HepG2 (cell line): ENCODE measurements around the gene VSIG10L2. TPM values are rescaled to one million over a fixed set of nuclear protein-coding genes. Genes with fewer than 3 reads are reported as not detected.
A peak's percentile ranks its signal among the peaks of the same experiment; 100 is the strongest.

Experiments used
- CHD2 ChIP-seq: IDR thresholded peaks from 2 replicates; pipeline ENCODE4 v1.6.1; 2011; ENCODE audit warnings: low read depth, low read length, improper control_type of control experiment
- ESRRA ChIP-seq: sonication (generic); formaldehyde crosslinking; IDR thresholded peaks from 2 replicates; pipeline ENCODE4 v1.5.1; 2020; ENCODE audit warnings: mild to moderate bottlenecking, low read depth, missing genetic modification reagents
- HOXA5 ChIP-seq: sonication (generic); formaldehyde crosslinking; IDR thresholded peaks from 2 replicates; pipeline ENCODE4 v1.4.0; 2020; ENCODE audit warnings: missing genetic modification reagents
- KDM1A ChIP-seq: IDR thresholded peaks from 2 replicates; pipeline ENCODE4 v1.6.1; 2016; ENCODE audit warnings: missing compliant biosample characterization
- MAFF ChIP-seq: IDR thresholded peaks from 2 replicates; pipeline ENCODE4 v1.6.1; 2011; ENCODE audit warnings: low read depth, low read length, improper control_type of control experiment
- SETDB1 ChIP-seq: sonication (generic); formaldehyde crosslinking; IDR thresholded peaks from 2 replicates; pipeline ENCODE4 v1.5.1; 2020; ENCODE audit warnings: missing genetic modification reagents, mild to moderate bottlenecking, borderline replicate concordance
- SKI ChIP-seq: fragments of 450-650 bp; IDR thresholded peaks from one replicate; pipeline ENCODE4 v1.6.1; 2018; ENCODE audit warnings: mild to moderate bottlenecking; ENCODE audit not compliant: partially characterized antibody
- TRIM24 ChIP-seq: sonication (generic); formaldehyde crosslinking; IDR thresholded peaks from 2 replicates; pipeline ENCODE4 v1.8.0; 2022; ENCODE audit warnings: mild to moderate bottlenecking, missing genetic modification reagents
- TSC22D2 ChIP-seq: sonication (generic); formaldehyde crosslinking; IDR thresholded peaks from 2 replicates; pipeline ENCODE4 v1.5.1; 2020; ENCODE audit warnings: missing genetic modification reagents, mild to moderate bottlenecking, borderline replicate concordance
- ZBTB21 ChIP-seq: sonication (generic); formaldehyde crosslinking; IDR thresholded peaks from 2 replicates; pipeline ENCODE4 v1.4.0; 2020; ENCODE audit warnings: missing genetic modification reagents
- ZBTB3 ChIP-seq: sonication (generic); formaldehyde crosslinking; IDR thresholded peaks from 2 replicates; pipeline ENCODE4 v1.4.0; 2020; ENCODE audit warnings: low read depth, mild to moderate bottlenecking, moderate library complexity, missing genetic modification reagents, borderline replicate concordance
- ZIK1 ChIP-seq: sonication (generic); formaldehyde crosslinking; IDR thresholded peaks from 2 replicates; pipeline ENCODE4 v1.5.0; 2020; ENCODE audit warnings: mild to moderate bottlenecking, low read depth, missing genetic modification reagents, borderline replicate concordance
- ZMAT3 ChIP-seq: sonication (generic); formaldehyde crosslinking; conservative IDR thresholded peaks from 2 replicates; pipeline ENCODE4 v1.7.0; 2021; ENCODE audit warnings: missing genetic modification reagents
- ZNF230 ChIP-seq: sonication (generic); formaldehyde crosslinking; IDR thresholded peaks from 2 replicates; pipeline ENCODE4 v1.4.0; 2020; ENCODE audit warnings: mild to moderate bottlenecking, missing genetic modification reagents
- ZNF263 ChIP-seq: sonication (generic); formaldehyde crosslinking; IDR thresholded peaks from 2 replicates; pipeline ENCODE4 v1.4.0; 2020; ENCODE audit warnings: missing genetic modification reagents
- ZNF44 ChIP-seq: sonication (generic); formaldehyde crosslinking; IDR thresholded peaks from 2 replicates; pipeline ENCODE4 v1.5.1; 2020; ENCODE audit warnings: mild to moderate bottlenecking, missing genetic modification reagents
- ZNF441 ChIP-seq: sonication (generic); formaldehyde crosslinking; IDR thresholded peaks from 2 replicates; pipeline ENCODE4 v1.7.0; 2021; ENCODE audit warnings: missing genetic modification reagents, borderline replicate concordance
- ZNF569 ChIP-seq: sonication (generic); formaldehyde crosslinking; IDR thresholded peaks from 2 replicates; pipeline ENCODE4 v1.5.0; 2020; ENCODE audit warnings: mild to moderate bottlenecking, missing genetic modification reagents, moderate library complexity, borderline replicate concordance
- ZNF614 ChIP-seq: IDR thresholded peaks from 2 replicates; pipeline ENCODE4 v1.6.1; 2018; ENCODE audit warnings: missing biosample characterization, missing genetic modification reagents, inconsistent platforms, borderline replicate concordance
- ZNF891 ChIP-seq: sonication (generic); formaldehyde crosslinking; IDR thresholded peaks from 2 replicates; pipeline ENCODE4 v1.5.0; 2020; ENCODE audit warnings: mild to moderate bottlenecking, missing genetic modification reagents
- polyA plus RNA-seq, 8 experiments: library from polyadenylated mRNA; depleted of rRNA in 3 of 8; stranded (reverse) in 7 of 8; unstranded in 1 of 8; fragments of >200 nt; fragmentation: Illumina TruSeq in 4 of 8; extraction: Trizol in 4 of 8; gene quantifications; 2 replicates each; pipeline versions ENCODE4 v1.2.1 to v1.2.3, GENCODE V29; 2011 to 2016; ENCODE audit warnings: low read depth in 4 of 8, missing spikeins in 1 of 8, mixed read lengths in 1 of 8; ENCODE audit not compliant: insufficient read depth in 1 of 8
- total RNA-seq, 5 experiments: library from RNA; depleted of rRNA; stranded (reverse); fragments of >200 nt; fragmentation: Illumina TruSeq; extraction: Trizol; gene quantifications; 2 replicates each; pipeline ENCODE4 v1.2.3, GENCODE V29; 2016; ENCODE audit warnings: low read depth in 1 of 5
- TF ChIP-seq, protein P1 (sequence below): sonication (generic); formaldehyde crosslinking; IDR thresholded peaks from 2 replicates; pipeline ENCODE4 v1.8.0; 2022; ENCODE audit warnings: missing genetic modification reagents, low read depth, mild to moderate bottlenecking, borderline replicate concordance
- TF ChIP-seq, protein P2 (sequence below): sonication (generic); formaldehyde crosslinking; IDR thresholded peaks from 2 replicates; pipeline ENCODE4 v1.5.0; 2020; ENCODE audit warnings: missing genetic modification reagents
- TF ChIP-seq, protein P3 (sequence below), 2 experiments: sonication (generic) in 1 of 2; formaldehyde crosslinking in 1 of 2; IDR thresholded peaks; 2 replicates each; pipeline versions ENCODE4 v1.5.1 to v1.6.1; 2011 to 2020; ENCODE audit warnings: borderline replicate concordance in 1 of 2, low read depth in 1 of 2, low read length in 1 of 2, mild to moderate bottlenecking in 1 of 2, missing genetic modification reagents in 1 of 2, moderate library complexity in 1 of 2
- TF ChIP-seq, protein P4 (sequence below): sonication (generic); formaldehyde crosslinking; IDR thresholded peaks from 2 replicates; pipeline ENCODE4 v1.4.0; 2020; ENCODE audit warnings: missing genetic modification reagents

VSIG10L2 gene
- total and polyA plus RNA-seq, 2 of the 13 experiments (the other 11 are each of a cell fraction or from before 2014, with no cell fraction given), result 0.21 TPM; not detected in 1

DNA sequence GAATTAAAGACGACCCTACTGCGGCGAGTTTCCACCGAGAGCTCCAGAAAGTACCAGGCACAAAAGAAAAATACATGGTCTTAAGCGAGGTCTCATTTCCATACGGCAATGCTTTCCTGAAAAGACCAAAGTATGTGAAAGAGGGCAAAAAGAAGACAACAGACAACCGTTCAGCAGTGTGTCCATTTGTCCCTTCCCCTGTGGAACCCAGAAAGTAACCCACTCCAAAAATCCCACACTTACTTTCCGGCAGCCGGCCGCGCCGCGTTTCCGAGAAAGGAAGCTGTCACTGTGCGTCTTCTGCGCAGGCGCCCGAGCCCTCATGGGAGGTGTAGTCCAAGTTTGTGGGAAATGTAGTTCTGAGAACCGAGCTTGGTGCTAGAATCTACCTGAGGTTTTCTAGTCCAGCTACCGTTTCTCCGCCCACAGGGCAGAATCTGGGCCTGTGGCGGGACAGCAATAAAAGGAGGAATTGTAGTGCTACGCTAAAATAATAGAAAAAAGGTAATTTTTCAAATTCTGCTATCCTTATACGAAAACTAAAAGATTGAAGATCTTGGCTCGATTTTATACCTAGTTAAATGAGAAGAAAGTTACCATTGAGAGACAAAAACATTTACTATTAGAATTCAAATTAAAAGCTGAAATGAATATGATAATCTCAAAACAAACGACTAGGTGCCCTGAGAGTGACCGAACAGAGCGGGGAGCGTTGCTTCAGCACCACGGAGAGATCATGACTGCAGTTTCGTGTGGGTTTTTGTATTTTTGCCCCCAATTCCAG lies 42.7 kb upstream of the VSIG10L2 start, which contains the start of gene PUS3 (continued):
- TF ChIP-seq, protein P1, sequence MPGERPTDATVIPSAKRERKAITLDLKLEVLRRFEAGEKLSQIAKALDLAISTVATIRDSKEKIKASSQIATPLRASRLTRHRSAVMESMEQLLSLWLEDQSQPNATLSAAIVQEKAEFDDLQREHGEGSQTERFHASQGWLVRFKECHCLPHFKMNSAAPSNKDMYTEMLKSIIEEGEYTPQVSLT (CRISPR knock-in tag), result no peak
- TF ChIP-seq ZMAT3 (CRISPR knock-in tag) (0 out of 2 replicates have a peak, but pooled peaks have one; percentile 16), SETDB1 (CRISPR knock-in tag) (no peak), HOXA5 (no peak), ZNF614 (no peak), ZNF569 (CRISPR knock-in tag) (no peak), ESRRA (CRISPR knock-in tag) (no peak), TRIM24 (CRISPR knock-in tag) (no peak), MAFF (no peak), ZNF441 (CRISPR knock-in tag) (0 out of 2 replicates have a peak, but pooled peaks have one; percentile 23), ZNF263 (CRISPR knock-in tag) (no peak), ZBTB3 (CRISPR knock-in tag) (no peak), ZBTB21 (peak; percentile 72), KDM1A (CRISPR knock-in tag) (no peak), ZIK1 (CRISPR knock-in tag) (0 out of 2 replicates have a peak, but pooled peaks have one; percentile 37), TSC22D2 (CRISPR knock-in tag) (no peak), ZNF230 (CRISPR knock-in tag) (no peak), SKI (no peak), CHD2 (no peak), ZNF891 (CRISPR knock-in tag) (no peak), ZNF44 (CRISPR knock-in tag) (no peak)
- TF ChIP-seq, protein P2, sequence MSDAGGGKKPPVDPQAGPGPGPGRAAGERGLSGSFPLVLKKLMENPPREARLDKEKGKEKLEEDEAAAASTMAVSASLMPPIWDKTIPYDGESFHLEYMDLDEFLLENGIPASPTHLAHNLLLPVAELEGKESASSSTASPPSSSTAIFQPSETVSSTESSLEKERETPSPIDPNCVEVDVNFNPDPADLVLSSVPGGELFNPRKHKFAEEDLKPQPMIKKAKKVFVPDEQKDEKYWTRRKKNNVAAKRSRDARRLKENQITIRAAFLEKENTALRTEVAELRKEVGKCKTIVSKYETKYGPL (CRISPR knock-in tag), result no peak
- TF ChIP-seq, protein P3, sequence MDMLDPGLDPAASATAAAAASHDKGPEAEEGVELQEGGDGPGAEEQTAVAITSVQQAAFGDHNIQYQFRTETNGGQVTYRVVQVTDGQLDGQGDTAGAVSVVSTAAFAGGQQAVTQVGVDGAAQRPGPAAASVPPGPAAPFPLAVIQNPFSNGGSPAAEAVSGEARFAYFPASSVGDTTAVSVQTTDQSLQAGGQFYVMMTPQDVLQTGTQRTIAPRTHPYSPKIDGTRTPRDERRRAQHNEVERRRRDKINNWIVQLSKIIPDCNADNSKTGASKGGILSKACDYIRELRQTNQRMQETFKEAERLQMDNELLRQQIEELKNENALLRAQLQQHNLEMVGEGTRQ (IDR thresholded peaks at IDR 0.05; ENCODE audit: low read depth, low read length), result no peak
- TF ChIP-seq, protein P3 (CRISPR knock-in tag; IDR thresholded peaks at IDR 0.05; ENCODE audit: borderline replicate concordance), result no peak
- TF ChIP-seq, protein P4, sequence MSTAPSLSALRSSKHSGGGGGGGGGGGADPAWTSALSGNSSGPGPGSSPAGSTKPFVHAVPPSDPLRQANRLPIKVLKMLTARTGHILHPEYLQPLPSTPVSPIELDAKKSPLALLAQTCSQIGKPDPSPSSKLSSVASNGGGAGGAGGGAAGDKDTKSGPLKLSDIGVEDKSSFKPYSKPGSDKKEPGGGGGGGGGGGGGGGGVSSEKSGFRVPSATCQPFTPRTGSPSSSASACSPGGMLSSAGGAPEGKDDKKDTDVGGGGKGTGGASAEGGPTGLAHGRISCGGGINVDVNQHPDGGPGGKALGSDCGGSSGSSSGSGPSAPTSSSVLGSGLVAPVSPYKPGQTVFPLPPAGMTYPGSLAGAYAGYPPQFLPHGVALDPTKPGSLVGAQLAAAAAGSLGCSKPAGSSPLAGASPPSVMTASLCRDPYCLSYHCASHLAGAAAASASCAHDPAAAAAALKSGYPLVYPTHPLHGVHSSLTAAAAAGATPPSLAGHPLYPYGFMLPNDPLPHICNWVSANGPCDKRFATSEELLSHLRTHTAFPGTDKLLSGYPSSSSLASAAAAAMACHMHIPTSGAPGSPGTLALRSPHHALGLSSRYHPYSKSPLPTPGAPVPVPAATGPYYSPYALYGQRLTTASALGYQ (CRISPR knock-in tag), result 0 out of 2 replicates have a peak, but pooled peaks have one; percentile 41
